ENCODE data around the gene GALNT6.
"Not testable (repeated sequence)": the region's sequence is repeated elsewhere in the genome, so short reads cannot be mapped to it uniquely, and the experiment has no call there.

The GALNT6 gene

GRCh38 chr12:51348116-51348515, 43.1 kb downstream of the GALNT6 start:
- no peak for DNase-seq

GRCh38 chr12:51346581-51346980, 44.6 kb downstream of the GALNT6 start, which contains the start of gene CELA1:
Gene CELA1 (minus strand): TSS chr12:51346679. CDS start chr12:51346638, 41 bp downstream.
- DNase-seq, result no peak

- DNase-seq, result no peak
Measured at GRCh38 chr12:51345681-51346080, 45.5 kb downstream of the GALNT6 start.

GRCh38 chr12:51343201-51343600, 48.0 kb downstream of the GALNT6 start:
- no peak for DNase-seq

GRCh38 chr12:51342416-51342815, 48.8 kb downstream of the GALNT6 start:
- DNase-seq, result no peak

- DNase-seq, result peak; percentile 84
Measured at GRCh38 chr12:51341251-51342007, 49.8 kb downstream of the GALNT6 start.

GRCh38 chr12:51339750-51340149, 51.5 kb downstream of the GALNT6 start:
- no peak for DNase-seq

GRCh38 chr12:51337336-51337735, 53.9 kb downstream of the GALNT6 start:
- not testable (repeated sequence) for DNase-seq

GRCh38 chr12:51335931-51336330, 55.3 kb downstream of the GALNT6 start:
- no peak for DNase-seq

- DNase-seq, result no peak
Measured at GRCh38 chr12:51334764-51335163, 56.4 kb downstream of the GALNT6 start.

- no peak for DNase-seq
Measured at GRCh38 chr12:51333536-51333935, 57.7 kb downstream of the GALNT6 start.

- DNase-seq, result no peak
Measured at GRCh38 chr12:51330186-51330585, 61.0 kb downstream of the GALNT6 start.

- no peak for DNase-seq
Measured at GRCh38 chr12:51329742-51330141, 61.5 kb downstream of the GALNT6 start.

- no peak for DNase-seq
Measured at GRCh38 chr12:51328587-51328986, 62.6 kb downstream of the GALNT6 start.

- DNase-seq, result no peak
Measured at GRCh38 chr12:51326698-51327439, 64.3 kb downstream of the GALNT6 start.

- DNase-seq, result no peak
Measured at GRCh38 chr12:51324953-51325352, 66.3 kb downstream of the GALNT6 start.

- DNase-seq, result peak; percentile 88
Measured at GRCh38 chr12:51323966-51324895, 67.0 kb downstream of the GALNT6 start, which contains the start of gene BIN2. Gene BIN2 (minus strand): TSS chr12:51324174. CDS start chr12:51324102, 72 bp downstream.

- peak; percentile 73 for DNase-seq
Measured at GRCh38 chr12:51323317-51323960, 67.8 kb downstream of the GALNT6 start.

- no peak for DNase-seq
Measured at GRCh38 chr12:51322452-51322851, 68.8 kb downstream of the GALNT6 start.

GRCh38 chr12:51321882-51322281, 69.3 kb downstream of the GALNT6 start:
- DNase-seq, result no peak

GRCh38 chr12:51320695-51321320, 70.4 kb downstream of the GALNT6 start:
- no peak for DNase-seq

GRCh38 chr12:51320311-51320694, 70.9 kb downstream of the GALNT6 start:
- no peak for DNase-seq

All from activated CD8-positive, alpha-beta memory T cell treated with anti-CD3 and anti-CD28 coated beads for 24 hours (primary cell).